RPMI8226 (cell line): ENCODE data around the gene DUSP18.
"Not testable (repeated sequence)": the region's sequence is repeated elsewhere in the genome, so short reads cannot be mapped to it uniquely, and the experiment has no call there.

Experiments used
- DNase-seq: peaks from one replicate; pipeline ENCODE4 v3.0.0-alpha.2; 2015

Gene DUSP18

GRCh38 chr22:30667494-30668385 lies at the start of gene DUSP18:
Gene DUSP18 (minus strand): TSS chr22:30667875. CDS start chr22:30664003, 3,872 bp downstream.
- peak; percentile 92 for DNase-seq

GRCh38 chr22:30714062-30714461 lies 46.4 kb upstream of the DUSP18 start:
- DNase-seq, result no peak

- DNase-seq, result no peak
These were observed 44.4 kb upstream of the DUSP18 start for GRCh38 chr22:30712094-30712493.

- not testable (repeated sequence) for DNase-seq
These were observed 42.3 kb upstream of the DUSP18 start for GRCh38 chr22:30709980-30710379.

- peak; percentile 45 for DNase-seq
These were observed 38.3 kb upstream of the DUSP18 start for GRCh38 chr22:30705710-30706651.

- no peak for DNase-seq
These were observed 37.3 kb upstream of the DUSP18 start for GRCh38 chr22:30704978-30705377.

DNA sequence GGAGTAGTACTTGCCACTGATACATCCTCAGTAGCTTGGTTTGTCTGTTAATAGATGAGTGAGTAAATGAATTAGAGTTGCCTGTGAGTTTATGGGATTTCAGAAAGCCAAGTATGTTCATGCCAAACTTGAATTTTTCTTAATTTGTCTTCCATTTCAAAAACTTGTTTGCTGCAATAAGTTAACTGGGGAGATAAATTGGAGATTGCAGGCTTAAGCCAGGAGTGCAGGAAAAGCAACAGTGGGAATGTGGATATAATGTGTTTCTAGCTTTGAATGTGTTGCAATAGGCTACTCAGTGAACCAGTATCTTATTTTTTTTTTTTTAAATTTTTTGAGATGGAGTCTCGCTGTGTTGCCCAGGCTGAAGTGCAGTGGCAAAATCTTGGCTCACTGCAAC lies 35.2 kb upstream of the DUSP18 start:
- no peak for DNase-seq

- no peak for DNase-seq
These were observed 34.2 kb upstream of the DUSP18 start for GRCh38 chr22:30701872-30702271.

GRCh38 chr22:30697975-30698374 lies 30.3 kb upstream of the DUSP18 start:
- no peak for DNase-seq

- DNase-seq, result no peak
These were observed 28.4 kb upstream of the DUSP18 start for GRCh38 chr22:30695871-30696655.

DNA sequence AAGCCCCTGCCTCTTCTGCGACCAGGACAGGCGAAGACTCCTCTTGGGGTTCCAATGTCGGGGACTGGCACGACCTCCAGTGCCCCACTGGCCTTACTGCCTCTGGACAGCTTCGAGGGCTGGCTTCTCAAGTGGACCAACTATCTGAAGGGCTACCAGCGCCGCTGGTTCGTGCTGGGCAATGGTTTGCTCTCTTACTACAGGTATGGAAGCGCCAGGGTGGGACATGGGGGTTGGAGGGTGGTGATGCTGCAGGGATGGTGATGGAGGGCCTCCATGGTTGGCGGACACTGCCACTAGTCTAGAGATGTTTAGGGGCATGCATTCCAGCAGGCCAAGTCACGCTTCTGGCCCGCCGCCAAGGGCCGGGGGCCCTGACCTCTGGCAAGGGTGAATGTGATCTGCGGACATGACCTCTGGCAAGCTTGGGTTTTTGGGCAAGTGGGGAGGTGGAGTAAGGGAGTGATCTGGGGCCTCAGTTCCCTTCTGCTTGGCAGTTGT lies 27.7 kb upstream of the DUSP18 start:
- DNase-seq, result no peak

DNA sequence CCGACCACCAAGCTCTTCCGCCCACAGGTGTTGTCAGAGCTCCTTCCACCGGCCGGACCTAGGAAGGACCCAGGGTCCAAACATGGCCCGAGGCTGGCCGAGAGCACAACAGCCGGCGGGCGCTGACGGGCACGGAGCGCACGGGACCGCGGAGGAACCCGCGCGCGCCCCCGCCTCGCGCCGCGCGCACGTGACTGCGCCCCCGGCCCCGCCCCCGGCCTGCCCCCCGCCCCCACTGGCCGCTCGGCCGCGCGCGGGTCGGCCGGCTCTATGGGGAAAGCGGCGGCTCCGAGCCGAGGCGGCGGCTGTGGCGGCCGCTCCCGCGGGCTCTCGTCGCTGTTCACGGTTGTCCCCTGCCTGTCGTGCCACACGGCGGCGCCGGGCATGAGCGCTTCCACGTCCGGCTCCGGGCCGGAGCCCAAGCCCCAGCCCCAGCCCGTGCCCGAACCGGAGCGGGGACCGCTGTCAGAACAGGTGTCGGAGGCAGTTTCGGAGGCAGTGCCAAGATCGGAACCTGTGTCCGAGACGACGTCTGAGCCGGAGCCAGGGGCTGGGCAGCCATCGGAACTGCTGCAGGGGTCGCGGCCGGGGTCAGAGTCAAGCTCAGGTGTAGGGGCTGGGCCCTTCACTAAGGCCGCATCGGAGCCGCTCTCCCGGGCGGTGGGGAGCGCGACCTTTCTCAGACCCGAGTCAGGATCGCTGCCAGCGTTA lies 27.1 kb upstream of the DUSP18 start, which contains the start of gene OSBP2:
Gene OSBP2 (plus strand): TSS at position 235 of the 711 bp plus-strand sequence. CDS start 36 bp downstream, at position 271.
- DNase-seq, result peak; percentile 31

- DNase-seq, result peak; percentile 51
These were observed 26.5 kb upstream of the DUSP18 start for GRCh38 chr22:30694171-30694639.

- DNase-seq, result no peak
These were observed 23.5 kb upstream of the DUSP18 start for GRCh38 chr22:30691204-30691603.

DNA sequence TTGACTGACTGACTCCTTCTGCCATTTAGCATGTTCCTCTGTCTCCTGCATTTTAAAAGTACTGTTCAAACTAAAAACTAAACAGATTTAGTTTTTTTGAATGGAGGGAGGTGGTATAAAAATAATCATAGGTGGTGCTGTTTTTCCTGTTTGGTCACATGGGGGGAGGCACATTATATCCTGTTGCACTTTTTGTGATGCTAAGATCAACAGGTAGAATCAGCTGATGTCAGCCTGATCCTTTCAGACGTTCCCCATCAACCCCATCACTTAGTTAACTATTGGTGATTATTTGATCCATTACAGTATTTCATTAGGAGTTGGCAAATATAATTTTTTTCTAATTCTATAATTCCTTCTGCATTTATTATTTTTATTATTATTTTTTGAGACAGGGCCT lies 21.9 kb upstream of the DUSP18 start:
- no peak for DNase-seq

DNA sequence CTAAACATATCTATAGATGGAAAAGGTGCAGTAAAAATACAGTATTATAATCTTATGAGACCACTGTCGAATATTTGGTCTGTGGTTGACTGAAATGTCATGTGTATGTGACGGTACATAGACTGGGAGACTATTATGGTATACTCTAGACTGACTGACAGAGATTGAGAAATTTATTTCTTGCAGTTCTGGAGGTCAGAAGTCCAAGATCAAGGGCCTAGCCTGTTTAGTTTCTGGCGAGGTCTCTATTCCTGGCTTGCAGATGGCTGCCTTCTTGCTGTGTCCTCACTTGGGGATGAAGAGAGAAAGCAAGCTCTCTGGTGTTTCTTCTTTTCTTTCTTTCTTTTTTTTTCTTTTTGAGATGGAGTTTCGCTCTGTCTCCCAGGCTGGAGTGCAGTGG lies 19.7 kb upstream of the DUSP18 start:
- no peak for DNase-seq

DNA sequence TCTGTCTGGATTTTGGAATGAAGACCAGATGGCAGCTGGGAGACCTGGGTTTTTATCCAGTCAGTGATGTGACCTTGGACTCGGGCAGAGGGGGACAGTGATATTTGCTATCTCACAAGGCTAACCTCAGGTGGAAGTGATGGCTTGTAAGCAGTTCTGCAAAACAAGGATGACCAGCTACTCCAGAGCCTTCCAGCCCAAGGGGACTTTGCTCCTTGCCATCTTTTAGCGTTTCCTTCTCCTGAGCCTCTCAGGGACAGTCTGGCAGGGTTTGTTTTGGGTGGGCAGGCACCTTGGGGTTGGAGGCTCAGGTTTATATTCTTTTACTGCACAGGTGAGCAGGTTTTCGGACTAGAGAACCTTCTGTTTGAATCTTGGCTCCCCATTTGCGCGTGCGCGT lies 17.5 kb upstream of the DUSP18 start:
- DNase-seq, result no peak

DNA sequence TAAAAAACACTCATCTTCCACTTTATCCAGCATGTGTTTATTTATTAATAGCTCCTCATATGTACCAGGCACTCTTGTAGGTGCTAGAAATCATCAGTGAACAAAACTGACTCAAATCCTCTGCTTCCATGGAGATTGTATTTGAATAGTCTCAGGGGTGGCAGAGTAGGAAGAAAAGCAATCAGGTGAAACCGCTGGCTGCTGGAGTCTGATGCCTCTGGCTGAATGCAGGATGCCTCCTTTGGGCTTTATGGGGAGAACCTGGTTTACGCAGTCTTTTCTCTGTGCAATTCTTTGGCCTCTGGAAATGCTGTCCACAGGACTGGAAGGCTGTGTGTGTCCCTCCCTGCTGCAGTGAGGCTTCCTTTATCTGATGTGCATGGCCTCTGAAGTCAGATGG lies 14.2 kb upstream of the DUSP18 start:
- no peak for DNase-seq

DNA sequence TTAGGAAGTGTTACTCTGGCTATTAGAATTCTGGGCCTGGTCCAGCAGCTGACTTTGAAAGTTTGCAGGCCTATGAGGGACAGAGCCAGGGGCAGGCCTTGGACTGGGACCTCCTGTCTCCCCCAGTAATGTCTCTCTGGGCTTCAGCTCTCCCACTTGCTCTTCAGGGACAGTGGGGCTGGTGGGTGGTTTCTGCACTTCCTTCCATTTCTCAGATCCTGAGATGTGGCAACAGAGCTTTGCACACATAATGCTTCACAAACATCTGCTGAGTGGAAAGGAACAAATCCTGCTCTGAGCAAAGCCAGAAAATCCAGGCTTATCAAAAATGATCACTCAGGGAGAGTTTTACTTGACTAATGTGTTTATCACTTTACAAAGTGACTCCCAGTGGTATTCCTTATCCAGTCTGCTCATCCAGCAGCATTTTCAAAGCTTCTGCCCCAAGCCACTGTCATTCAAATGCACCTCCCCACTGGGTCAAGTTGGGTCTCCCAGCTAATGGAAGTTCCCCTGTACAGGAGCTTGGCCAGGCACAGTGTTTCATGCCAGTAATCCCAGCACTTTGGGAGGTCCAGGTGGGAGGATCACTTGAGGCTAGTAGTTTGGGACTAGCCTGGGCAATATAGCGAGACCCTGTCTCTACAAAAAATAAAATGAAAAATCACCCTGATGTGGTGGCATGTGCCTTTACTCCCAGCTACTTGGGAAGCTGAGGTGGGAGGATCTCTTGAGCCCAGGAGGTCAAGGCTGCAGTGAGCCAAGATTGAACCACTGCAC lies 13.5 kb upstream of the DUSP18 start:
- no peak for DNase-seq

GRCh38 chr22:30679895-30680690 lies 12.4 kb upstream of the DUSP18 start:
- not testable (repeated sequence) for DNase-seq
